HG03025 (cell line): ENCODE data around the gene MTF2.
"Not testable (repeated sequence)": the region's sequence is repeated elsewhere in the genome, so short reads cannot be mapped to it uniquely, and the experiment has no call there.

Source experiments
- ATAC-seq: cut with Tn5 transposase; IDR thresholded peaks from one replicate; pipeline ENCODE4 v1.9.1; 2021; ENCODE audit warnings: mild to moderate bottlenecking, moderate library complexity; ENCODE audit not compliant: unreplicated experiment, low FRiP score

Gene MTF2

GRCh38 chr1:93137604-93138292 lies 58.7 kb downstream of the MTF2 start:
- ATAC-seq: no peak

DNA sequence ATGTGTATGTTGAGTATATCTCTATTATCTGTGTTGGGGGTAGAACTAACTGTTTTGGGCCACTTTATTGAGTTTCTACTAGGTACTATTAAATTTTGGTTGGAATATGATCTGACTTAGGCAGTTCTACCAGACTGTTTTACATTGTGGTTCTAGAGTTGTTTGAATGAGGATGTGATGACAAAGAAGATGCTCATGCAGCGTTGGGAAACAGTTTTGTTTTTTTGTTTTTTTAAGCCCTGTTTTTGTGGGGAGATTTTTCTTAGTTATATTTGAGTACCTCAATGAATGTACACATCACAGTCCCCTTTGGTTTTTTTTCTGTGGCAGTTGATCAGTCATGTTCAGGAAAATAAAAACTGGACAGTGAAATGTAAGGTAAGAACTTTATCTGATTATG lies 61.0 kb downstream of the MTF2 start:
- no peak for ATAC-seq

DNA sequence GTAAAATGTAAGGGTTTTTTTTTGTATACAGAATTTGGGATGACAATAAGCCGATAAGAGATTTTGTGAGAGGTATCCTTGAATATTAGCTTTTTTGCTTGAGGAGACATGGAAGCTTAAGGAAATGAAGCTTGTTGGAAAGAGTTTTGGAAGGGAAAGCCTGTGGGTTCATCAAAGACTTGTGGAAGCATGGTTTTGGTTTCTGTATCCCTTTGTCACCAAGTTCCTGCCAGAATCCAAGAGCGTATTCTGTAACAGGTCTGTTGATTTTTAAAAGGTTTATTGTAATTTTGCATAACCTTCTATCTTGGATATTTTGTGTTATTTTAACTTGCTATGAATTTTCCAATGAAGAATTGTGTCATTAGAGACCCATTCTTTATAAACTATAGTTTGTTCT lies 63.1 kb downstream of the MTF2 start:
- no peak for ATAC-seq

DNA sequence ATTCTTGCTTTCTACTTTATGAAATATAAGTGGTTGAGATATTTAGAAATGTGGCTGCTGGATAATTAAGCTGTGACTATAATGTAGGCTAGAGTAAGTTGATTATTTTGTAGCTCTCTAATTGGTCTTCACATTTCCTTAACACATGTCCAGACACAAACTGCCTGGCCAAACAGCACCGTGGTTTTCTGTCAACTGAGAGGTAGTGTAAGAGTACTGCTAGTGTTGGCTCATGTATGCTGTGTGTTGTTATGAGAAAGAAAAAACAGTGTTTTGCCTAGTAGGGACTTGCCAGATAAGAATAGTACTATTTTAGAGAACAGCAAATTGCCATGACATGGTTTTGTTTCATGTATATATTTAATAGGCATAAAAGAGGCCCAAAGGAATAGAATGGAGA lies 64.1 kb downstream of the MTF2 start:
- ATAC-seq: no peak

- no peak for ATAC-seq
These were observed 64.7 kb downstream of the MTF2 start for GRCh38 chr1:93143769-93144168.

GRCh38 chr1:93148001-93148400 lies 68.9 kb downstream of the MTF2 start:
- ATAC-seq: no peak

DNA sequence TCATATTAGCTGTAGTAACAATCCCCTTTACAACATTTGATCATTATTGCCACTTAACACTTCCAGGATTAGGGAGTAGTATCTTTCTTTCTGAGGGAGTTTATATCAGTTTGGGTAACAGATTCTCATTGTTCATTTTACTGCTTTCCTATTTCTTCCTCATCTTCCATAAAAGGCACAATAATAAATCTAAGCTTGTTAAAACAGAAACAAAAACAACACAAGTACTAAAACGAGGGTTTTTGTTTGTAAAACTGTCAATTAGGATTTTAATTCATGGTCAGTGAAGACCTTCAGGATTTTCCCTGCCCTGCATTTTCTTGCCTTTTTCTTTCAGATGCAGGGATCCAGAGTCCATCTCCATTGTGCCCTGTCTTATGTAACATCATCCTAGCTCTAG lies 71.6 kb downstream of the MTF2 start:
- no peak for ATAC-seq

DNA sequence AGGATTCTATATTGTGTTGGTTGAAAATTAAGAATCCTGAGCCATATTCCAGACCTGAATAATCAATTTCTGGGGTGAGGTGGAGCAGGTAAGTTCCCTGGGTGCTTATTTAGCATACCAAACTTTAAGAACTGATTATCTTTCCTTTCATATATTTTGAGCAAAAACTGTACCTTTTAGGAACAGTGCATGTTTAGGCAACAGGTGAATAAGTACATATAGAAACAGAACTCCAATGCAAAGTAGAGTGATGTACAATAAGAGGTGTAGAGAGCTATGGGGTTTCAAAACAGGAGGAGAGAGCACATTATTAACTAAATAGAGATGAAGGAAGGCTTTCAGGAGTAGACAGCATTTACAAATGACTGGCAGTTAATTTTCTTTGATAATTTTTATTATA lies 72.4 kb downstream of the MTF2 start:
- no peak for ATAC-seq

DNA sequence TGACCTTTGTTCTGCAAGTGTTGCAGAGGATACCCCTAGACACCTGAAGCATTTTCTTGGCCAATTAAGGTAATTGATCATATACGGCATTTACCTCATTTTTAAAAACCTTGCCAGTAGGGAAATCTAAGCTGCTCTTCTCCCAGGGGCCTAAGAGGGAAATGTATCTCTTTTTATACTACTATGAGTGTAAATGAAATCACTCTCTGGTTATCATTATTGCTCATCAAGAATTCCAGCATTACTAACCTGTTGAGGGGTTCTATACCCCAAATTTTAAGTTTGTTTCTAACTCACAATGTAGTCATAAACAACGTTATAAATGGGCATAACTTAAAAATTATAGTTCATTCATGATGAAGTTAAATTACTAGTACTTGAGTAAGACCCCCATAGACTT lies 73.8 kb downstream of the MTF2 start:
- ATAC-seq: no peak

DNA sequence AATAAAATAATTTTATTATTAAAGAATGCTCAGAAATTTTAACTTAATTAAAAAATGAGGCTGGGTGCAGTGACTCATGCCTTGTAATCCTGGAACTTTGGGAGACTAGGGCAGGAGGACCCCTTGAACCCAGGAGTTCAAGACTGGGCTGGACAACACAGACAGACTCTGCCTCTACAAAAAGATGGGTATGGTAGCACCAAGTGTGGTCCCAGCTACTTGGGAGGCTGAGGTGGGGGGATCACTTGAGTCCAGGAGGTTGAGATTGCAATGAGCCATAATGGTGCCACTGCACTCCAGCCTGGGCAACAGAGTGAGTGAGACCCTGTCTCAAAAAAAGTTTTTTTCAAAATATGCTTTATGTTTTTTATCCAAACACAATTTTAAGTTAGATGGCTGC lies 75.8 kb downstream of the MTF2 start:
- ATAC-seq: no peak

DNA sequence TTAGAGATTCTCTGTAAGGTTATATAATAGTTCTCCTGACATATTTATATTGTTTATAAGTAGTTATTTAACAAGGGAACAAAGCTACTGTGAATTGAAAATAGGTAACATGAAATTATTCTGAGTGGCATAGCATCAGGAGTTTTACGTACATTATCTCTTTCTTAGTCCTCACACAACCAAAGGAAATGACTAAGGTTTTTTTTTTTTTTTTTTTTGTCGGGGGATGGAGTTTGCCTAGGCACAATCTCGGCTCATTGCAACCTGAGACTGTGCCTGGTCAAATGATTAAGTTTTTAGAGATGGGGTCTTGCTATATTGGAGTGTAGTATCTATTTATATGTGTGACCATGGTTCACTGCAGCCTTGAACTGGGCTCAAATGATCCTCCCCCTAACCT lies 76.3 kb downstream of the MTF2 start:
- ATAC-seq: no peak

DNA sequence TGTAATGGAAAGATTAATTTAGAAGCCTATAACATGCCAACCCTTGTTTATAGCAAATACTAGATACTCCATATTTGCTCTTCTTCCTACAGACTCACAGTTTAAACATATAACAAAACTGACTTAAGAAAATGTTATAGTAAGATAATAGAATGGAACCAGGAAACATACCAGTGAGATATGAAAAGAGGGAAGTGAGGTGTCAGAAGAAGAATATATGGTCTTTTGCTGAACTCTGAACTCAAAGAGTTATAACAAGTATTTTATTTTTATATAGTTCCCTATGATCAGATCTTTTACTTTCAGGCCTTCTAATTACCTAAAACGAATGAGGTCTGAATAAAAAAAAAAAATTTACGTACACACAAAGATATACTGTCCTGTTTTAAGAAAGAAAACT lies 80.3 kb downstream of the MTF2 start:
- ATAC-seq: no peak

DNA sequence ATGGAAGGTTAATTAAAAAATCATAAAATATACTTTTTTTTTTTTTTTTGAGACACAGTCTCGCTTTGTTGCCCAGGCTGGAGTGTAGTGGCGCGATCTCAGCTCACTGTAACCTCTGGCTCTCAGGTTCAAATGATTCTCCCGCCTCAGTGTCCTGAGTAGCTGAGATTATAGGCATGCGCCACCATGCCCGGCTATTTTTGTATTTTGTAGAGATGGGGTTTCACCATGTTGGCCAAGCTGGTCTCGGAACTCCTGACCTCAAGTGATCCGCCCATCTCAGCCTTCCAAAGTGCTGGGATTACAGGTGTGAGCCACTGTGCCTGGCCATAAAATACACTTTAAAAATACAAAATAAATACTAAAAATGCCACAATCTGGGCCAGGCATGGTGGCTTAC lies 84.2 kb downstream of the MTF2 start:
- not testable (repeated sequence) for ATAC-seq

DNA sequence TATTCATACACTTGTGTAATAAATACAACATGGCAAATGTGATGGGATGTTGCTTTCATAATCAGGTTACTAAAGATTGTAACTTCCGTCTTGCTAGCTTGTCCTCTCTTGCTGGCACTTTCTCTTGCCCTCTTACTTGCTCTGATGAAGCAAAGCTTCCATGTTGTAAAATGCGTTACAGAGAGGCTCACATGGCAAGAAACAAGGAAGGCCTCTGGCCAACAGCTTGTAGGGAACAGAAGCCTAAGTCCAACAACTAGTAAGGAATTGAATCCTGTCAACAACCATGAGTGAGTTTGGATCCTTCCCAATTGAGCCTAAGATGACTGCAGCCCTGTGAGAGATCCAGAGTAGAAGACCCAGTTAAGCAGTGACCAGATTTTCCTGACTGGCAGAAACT lies 85.7 kb downstream of the MTF2 start:
- ATAC-seq: no peak

GRCh38 chr1:93165895-93166294 lies 86.8 kb downstream of the MTF2 start:
- not testable (repeated sequence) for ATAC-seq

- ATAC-seq: no peak
These were observed 87.9 kb downstream of the MTF2 start for GRCh38 chr1:93167006-93167405.

GRCh38 chr1:93170141-93170678 lies 91.1 kb downstream of the MTF2 start:
- not testable (repeated sequence) for ATAC-seq

DNA sequence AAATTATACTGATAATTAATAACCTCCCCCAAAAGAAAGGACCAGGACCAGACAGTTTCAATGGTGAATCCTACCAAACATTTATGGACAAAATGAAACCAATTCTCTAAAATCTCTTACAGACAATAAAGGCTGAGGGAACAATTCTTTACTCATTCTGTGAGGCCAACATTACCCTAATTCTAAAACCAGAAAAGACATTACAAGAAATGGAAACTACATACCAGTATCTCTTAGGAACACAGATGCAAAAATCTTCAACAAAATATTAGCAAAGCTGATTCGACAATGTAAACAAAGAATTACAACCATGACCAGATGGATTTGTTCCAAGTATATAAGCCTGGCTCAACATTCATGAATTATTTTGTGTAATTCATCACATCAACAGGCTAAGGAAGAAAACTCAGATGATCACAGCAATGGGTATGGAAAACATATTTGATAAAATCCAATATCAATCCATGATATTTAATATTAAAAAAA lies 92.5 kb downstream of the MTF2 start:
- ATAC-seq: no peak

DNA sequence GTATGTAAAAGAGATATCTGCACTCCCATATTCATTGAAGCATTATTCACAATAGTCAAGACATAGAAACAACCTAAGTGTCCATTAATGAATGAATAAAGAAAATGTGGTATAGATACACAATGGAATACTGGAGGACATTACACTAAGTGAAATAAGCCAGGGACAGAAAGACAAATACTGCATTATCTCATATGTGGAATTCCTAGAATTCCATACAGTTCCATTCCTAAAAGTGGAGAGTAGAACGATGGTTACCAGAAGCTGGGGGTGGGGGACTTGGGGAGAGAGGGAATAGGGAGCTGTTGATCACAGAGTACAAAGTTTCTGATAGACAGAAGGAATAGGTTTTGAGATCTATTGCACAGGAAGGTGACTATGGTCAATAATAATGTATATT lies 93.7 kb downstream of the MTF2 start:
- ATAC-seq: no peak

DNA sequence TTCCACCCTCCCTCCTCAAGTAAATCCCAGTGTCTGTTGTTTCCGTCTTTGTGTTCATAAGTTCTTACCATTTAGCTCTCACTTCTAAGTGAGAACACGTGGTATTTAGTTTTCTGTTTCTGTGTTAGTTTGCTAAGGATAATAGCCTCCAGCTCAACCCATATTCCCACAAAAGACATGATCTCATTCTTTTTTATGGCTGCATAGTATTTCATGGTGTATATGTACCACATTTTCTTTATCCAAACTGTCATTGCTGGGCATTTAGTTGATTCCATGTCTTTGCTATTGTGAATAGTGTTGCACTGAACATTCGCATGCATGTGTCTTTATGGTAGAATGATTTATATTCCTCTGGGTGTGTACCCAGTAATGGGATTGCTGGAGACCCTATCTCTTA lies 95.6 kb downstream of the MTF2 start:
- not testable (repeated sequence) for ATAC-seq

DNA sequence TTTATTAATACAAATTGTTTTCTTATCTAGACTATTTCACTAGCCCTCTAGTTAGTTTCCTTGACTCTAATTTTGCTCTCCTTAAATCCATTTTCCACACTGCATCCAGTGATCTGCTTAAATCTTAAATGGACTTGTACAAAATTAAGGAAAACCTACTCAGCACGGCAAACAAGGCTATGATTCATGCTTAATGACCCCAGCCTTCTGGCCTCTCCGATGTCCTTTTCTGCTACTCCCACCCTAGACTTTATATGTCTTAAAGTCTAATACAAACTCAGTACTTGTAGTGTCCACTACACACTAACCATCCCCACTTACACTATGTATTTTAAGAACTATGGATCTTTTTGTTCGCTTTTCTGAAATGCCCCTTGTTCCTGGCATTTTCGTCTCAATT lies 98.9 kb downstream of the MTF2 start:
- ATAC-seq: no peak

DNA sequence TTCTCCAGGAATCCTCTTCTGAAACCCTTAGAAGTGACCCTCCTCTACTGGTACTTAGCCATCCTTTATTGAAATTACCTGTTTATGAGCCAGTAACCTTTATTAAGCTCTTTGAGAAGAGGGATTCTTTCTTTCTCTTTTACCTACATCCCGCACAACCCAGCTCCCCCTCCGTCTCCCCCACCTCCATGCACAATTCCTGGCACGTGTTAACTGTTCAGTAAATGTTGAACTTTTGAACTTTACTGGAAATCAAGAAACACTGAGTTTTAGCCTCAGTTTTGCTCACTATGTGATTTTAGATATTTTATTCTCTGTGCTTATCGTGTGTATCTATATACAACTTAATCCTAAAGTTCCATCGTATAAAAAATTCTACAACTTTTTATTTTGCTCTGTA lies 99.3 kb downstream of the MTF2 start:
- no peak for ATAC-seq
